ENCODE data around the gene CASZ1. TPM values are rescaled to one million over a fixed set of nuclear protein-coding genes. Genes with fewer than 3 reads are reported as not detected.

The CASZ1 gene
- total RNA-seq, 1 experiment from 2014 or later, result 27.8 TPM

DNA sequence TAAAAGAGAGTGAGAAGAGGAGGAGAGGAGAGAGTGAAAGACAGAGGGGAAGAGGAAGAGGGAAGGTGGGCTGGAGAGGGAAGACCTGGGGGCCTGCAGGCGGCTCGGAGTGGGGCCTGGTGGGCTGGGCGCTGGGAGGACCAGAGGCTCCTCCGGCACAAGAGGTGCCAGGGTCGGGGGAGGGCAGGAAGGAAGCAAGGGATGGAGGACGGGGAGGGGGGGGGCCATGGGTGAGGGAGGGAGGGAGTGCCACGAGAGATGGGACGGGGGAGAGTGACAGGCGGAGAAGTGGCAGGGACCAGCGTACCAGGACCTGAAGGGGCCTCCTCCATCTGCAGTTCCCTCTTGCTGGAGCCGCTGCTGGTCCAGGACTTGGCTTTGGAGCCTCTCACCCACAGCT is 87.7 kb downstream of the CASZ1 start:
- no peaks in the 10 kb centered on the region for H3K9me3 ChIP-seq (ENCODE audit: control insufficient read depth, insufficient read depth, low read depth, low read length)
- in situ Hi-C loops (cut with HindIII; ENCODE audit: low pct_unique_long_range_greater_than_20kb, low sequenced_read_pairs) (no loop called here), intact Hi-C loops (cut with micrococcal nuclease; ENCODE audit: unreplicated experiment) (no loop called here)
- no TSS peak for BruUV-seq (replicated peaks)
- H3K4me3 ChIP-seq (ENCODE audit: low read depth in 2 of 2, low read length in 2 of 2), result no peak overlapping the region
- ChIA-PET CTCF (no interaction called here), POLR2A (interaction anchor here (0.6 kb wide), 1 partner anchor 14 kb away, joined by 3 read pairs; no protein-coding TSS in a partner anchor)
- ATAC-seq, result no peak
- no peaks in the 10 kb centered on the region for H3K27me3 ChIP-seq (ENCODE audit: control insufficient read depth, insufficient read depth, low read length)
- no peaks in the 10 kb centered on the region; the same call in 1 of the 2 replicates for H3K4me1 ChIP-seq (ENCODE audit: control insufficient read depth, insufficient read depth, low read length)
- TF ChIP-seq, protein P1, sequence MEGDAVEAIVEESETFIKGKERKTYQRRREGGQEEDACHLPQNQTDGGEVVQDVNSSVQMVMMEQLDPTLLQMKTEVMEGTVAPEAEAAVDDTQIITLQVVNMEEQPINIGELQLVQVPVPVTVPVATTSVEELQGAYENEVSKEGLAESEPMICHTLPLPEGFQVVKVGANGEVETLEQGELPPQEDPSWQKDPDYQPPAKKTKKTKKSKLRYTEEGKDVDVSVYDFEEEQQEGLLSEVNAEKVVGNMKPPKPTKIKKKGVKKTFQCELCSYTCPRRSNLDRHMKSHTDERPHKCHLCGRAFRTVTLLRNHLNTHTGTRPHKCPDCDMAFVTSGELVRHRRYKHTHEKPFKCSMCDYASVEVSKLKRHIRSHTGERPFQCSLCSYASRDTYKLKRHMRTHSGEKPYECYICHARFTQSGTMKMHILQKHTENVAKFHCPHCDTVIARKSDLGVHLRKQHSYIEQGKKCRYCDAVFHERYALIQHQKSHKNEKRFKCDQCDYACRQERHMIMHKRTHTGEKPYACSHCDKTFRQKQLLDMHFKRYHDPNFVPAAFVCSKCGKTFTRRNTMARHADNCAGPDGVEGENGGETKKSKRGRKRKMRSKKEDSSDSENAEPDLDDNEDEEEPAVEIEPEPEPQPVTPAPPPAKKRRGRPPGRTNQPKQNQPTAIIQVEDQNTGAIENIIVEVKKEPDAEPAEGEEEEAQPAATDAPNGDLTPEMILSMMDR (IDR thresholded peaks at IDR 0.05), result no peak
- TF ChIP-seq TCF7L2 (IDR thresholded peaks at IDR 0.05; ENCODE audit: low read depth, low read length) (no peak), SIN3A (IDR thresholded peaks at IDR 0.05; ENCODE audit: borderline replicate concordance, insufficient read depth, low read depth, low read length) (no peak)
- TF ChIP-seq, protein P2, sequence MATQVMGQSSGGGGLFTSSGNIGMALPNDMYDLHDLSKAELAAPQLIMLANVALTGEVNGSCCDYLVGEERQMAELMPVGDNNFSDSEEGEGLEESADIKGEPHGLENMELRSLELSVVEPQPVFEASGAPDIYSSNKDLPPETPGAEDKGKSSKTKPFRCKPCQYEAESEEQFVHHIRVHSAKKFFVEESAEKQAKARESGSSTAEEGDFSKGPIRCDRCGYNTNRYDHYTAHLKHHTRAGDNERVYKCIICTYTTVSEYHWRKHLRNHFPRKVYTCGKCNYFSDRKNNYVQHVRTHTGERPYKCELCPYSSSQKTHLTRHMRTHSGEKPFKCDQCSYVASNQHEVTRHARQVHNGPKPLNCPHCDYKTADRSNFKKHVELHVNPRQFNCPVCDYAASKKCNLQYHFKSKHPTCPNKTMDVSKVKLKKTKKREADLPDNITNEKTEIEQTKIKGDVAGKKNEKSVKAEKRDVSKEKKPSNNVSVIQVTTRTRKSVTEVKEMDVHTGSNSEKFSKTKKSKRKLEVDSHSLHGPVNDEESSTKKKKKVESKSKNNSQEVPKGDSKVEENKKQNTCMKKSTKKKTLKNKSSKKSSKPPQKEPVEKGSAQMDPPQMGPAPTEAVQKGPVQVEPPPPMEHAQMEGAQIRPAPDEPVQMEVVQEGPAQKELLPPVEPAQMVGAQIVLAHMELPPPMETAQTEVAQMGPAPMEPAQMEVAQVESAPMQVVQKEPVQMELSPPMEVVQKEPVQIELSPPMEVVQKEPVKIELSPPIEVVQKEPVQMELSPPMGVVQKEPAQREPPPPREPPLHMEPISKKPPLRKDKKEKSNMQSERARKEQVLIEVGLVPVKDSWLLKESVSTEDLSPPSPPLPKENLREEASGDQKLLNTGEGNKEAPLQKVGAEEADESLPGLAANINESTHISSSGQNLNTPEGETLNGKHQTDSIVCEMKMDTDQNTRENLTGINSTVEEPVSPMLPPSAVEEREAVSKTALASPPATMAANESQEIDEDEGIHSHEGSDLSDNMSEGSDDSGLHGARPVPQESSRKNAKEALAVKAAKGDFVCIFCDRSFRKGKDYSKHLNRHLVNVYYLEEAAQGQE (IDR thresholded peaks at IDR 0.05; ENCODE audit: insufficient read depth in 1 of 2, low read depth in 2 of 2, low read length in 1 of 2), result no peak
- H3K36me3 ChIP-seq (ENCODE audit: control insufficient read depth, insufficient read depth, low read length), result no peaks in the 10 kb centered on the region
- DNase-seq (ENCODE audit: low read depth, low spot score), result no peak
- no peak overlapping the region for H3K27ac ChIP-seq (ENCODE audit: low read length)

DNA sequence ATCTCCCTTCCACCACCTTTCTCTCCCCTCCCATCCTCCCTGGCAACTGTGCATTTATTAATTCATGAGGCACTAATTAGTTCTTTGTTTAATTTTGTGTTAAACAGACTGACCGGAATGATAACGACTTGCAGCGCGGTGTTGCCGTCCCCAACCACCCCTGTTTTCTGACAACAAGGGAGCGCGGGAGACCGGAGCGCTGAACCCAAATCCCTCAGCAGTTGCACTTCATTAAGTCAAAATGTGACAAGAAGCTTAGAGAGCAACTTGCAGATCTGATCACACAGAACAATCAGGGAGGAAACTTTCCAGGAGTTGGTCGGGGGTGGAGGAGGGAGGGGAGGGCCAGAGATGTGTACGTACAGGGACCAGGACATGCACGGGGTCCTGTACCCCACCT is 89.2 kb downstream of the CASZ1 start:
- in situ Hi-C loops (cut with HindIII; ENCODE audit: low pct_unique_long_range_greater_than_20kb, low sequenced_read_pairs) (no loop called here), intact Hi-C loops (cut with micrococcal nuclease; ENCODE audit: unreplicated experiment) (no loop called here)
- no TSS peak for BruUV-seq (replicated peaks)
- CTCF ChIA-PET, result interaction anchor here (0.6 kb wide), 1 partner anchor 46 kb away, joined by 4 read pairs; no protein-coding TSS in a partner anchor
- ATAC-seq (no peak), DNase-seq (ENCODE audit: low read depth, low spot score) (no peak)
- POLR2A ChIA-PET, result no interaction called here
- no peaks in the 10 kb centered on the region for H3K9me3 ChIP-seq (ENCODE audit: control insufficient read depth, insufficient read depth, low read depth, low read length)
- no peaks in the 10 kb centered on the region for H3K36me3 ChIP-seq (ENCODE audit: control insufficient read depth, insufficient read depth, low read length)
- H3K4me1 ChIP-seq (ENCODE audit: control insufficient read depth, insufficient read depth, low read length), result no peaks in the 10 kb centered on the region; the same call in 1 of the 2 replicates
- TF ChIP-seq POLR2AphosphoS5 (IDR thresholded peaks at IDR 0.05; ENCODE audit: low read depth, low read length) (no peak), TCF7L2 (IDR thresholded peaks at IDR 0.05; ENCODE audit: low read depth, low read length) (no peak), SIN3A (IDR thresholded peaks at IDR 0.05; ENCODE audit: borderline replicate concordance, insufficient read depth, low read depth, low read length) (no peak)
- TF ChIP-seq, protein P1 (IDR thresholded peaks at IDR 0.05), result no peak
- TF ChIP-seq, protein P2 (IDR thresholded peaks at IDR 0.05; ENCODE audit: insufficient read depth in 1 of 2, low read depth in 2 of 2, low read length in 1 of 2), result no peak
- H3K27ac ChIP-seq (ENCODE audit: low read length), result no peak overlapping the region
- no peaks in the 10 kb centered on the region for H3K27me3 ChIP-seq (ENCODE audit: control insufficient read depth, insufficient read depth, low read length)
- H3K4me3 ChIP-seq (ENCODE audit: low read depth in 2 of 2, low read length in 2 of 2), result no peak overlapping the region

Data from Panc1 (cell line).